Measurements from ENCODE around the gene HOXB2. TPM values are rescaled to one million over a fixed set of nuclear protein-coding genes. Genes with fewer than 3 reads are reported as not detected.
A peak's percentile ranks its signal among the peaks of the same experiment; 100 is the strongest.

HOXB2 gene
- polyA plus RNA-seq, 1 donor = 18.6 TPM

DNA sequence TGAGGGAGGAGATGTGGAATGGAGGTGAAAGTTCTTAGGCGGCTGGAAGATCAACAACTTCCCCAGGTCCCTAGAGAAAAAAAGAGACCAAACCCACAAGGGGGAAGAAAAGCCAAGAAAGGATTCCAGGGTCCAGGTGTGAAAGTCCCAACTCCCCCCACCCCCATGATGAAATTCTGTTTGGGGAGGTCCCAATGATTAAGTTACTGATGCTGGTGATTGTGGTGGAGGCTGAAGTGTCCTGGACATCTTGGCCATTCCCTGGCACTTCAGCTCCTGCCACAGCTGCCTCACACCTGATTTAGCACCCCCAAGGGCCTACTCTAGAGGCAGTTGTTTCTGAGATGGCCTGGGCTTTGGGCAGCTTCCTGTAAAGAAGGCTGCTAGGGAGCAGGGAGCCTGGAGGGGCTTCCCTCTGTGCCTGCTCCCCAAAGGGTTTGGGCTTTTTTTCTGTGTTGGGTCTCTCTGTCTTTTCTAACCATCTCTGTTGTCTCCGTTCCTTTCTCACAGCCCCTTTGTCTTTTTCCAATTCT lies 20.2 kb upstream of the HOXB2 start:
- Histone ChIP-seq H3K27me3 (ENCODE audit: control insufficient read depth, insufficient read depth, low read length) (peaks cover 83% of the 10 kb centered on the region), H3K36me3 (ENCODE audit: control insufficient read depth, insufficient read depth, low read length) (peaks cover 7% of the 10 kb centered on the region), H3K4me3 (ENCODE audit: low read length) (no peak overlapping the region), H3K9me3 (ENCODE audit: control insufficient read depth, low read depth, low read length) (peaks cover 3% of the 10 kb centered on the region), H3K4me1 (ENCODE audit: control insufficient read depth, insufficient read depth, low read length) (peaks cover 30% of the 10 kb centered on the region), H3K27ac (ENCODE audit: low read length) (peak overlapping the region; percentile 54)
- DNase-seq = no peak
- 100% methylated on average over 1 of the region's 2 CpGs for WGBS (ENCODE audit: insufficient coverage, low lambda C conversion rate)

GRCh38 chr17:48564188-48565021 lies 19.5 kb upstream of the HOXB2 start:
- WGBS (ENCODE audit: insufficient coverage, low lambda C conversion rate) = no CpG with 5 or more reads among the region's 73 CpGs
- H3K27me3 ChIP-seq (ENCODE audit: control insufficient read depth, insufficient read depth, low read length) = peaks cover 80% of the 10 kb centered on the region
- peaks cover 34% of the 10 kb centered on the region for H3K4me1 ChIP-seq (ENCODE audit: control insufficient read depth, insufficient read depth, low read length)

GRCh38 chr17:48563867-48564187 lies 18.9 kb upstream of the HOXB2 start:
- Histone ChIP-seq H3K4me3 (ENCODE audit: low read length) (peak overlapping the region; percentile 10), H3K27ac (ENCODE audit: low read length) (peak overlapping the region; percentile 64), H3K27me3 (ENCODE audit: control insufficient read depth, insufficient read depth, low read length) (peaks cover 80% of the 10 kb centered on the region), H3K9me3 (ENCODE audit: control insufficient read depth, low read depth, low read length) (peaks cover 3% of the 10 kb centered on the region), H3K36me3 (ENCODE audit: control insufficient read depth, insufficient read depth, low read length) (peaks cover 7% of the 10 kb centered on the region), H3K4me1 (ENCODE audit: control insufficient read depth, insufficient read depth, low read length) (peaks cover 34% of the 10 kb centered on the region)
- no peak for DNase-seq
- WGBS (ENCODE audit: insufficient coverage, low lambda C conversion rate) = no CpG with 5 or more reads among the region's 10 CpGs

More at GRCh38 chr17:48564188-48565021, 19.5 kb upstream of the HOXB2 start:
- Histone ChIP-seq H3K36me3 (ENCODE audit: control insufficient read depth, insufficient read depth, low read length) (peaks cover 7% of the 10 kb centered on the region), H3K4me3 (ENCODE audit: low read length) (peak overlapping the region; percentile 22), H3K27ac (ENCODE audit: low read length) (peak overlapping the region; percentile 64), H3K9me3 (ENCODE audit: control insufficient read depth, low read depth, low read length) (peaks cover 3% of the 10 kb centered on the region)
- no peak for DNase-seq

GRCh38 chr17:48563385-48563838 lies 18.5 kb upstream of the HOXB2 start:
- no CpG with 5 or more reads among the region's 6 CpGs for WGBS (ENCODE audit: insufficient coverage, low lambda C conversion rate)
- Histone ChIP-seq H3K4me3 (ENCODE audit: low read length) (peak overlapping the region; percentile 10), H3K4me1 (ENCODE audit: control insufficient read depth, insufficient read depth, low read length) (peaks cover 34% of the 10 kb centered on the region), H3K36me3 (ENCODE audit: control insufficient read depth, insufficient read depth, low read length) (peaks cover 7% of the 10 kb centered on the region), H3K27me3 (ENCODE audit: control insufficient read depth, insufficient read depth, low read length) (peaks cover 80% of the 10 kb centered on the region), H3K9me3 (ENCODE audit: control insufficient read depth, low read depth, low read length) (peaks cover 3% of the 10 kb centered on the region), H3K27ac (ENCODE audit: low read length) (peak overlapping the region; percentile 64)
- no peak for DNase-seq

GRCh38 chr17:48562934-48563333 lies 18.0 kb upstream of the HOXB2 start:
- no CpG with 5 or more reads among the region's 5 CpGs for WGBS (ENCODE audit: insufficient coverage, low lambda C conversion rate)
- Histone ChIP-seq H3K36me3 (ENCODE audit: control insufficient read depth, insufficient read depth, low read length) (peaks cover 7% of the 10 kb centered on the region), H3K4me1 (ENCODE audit: control insufficient read depth, insufficient read depth, low read length) (peaks cover 33% of the 10 kb centered on the region), H3K9me3 (ENCODE audit: control insufficient read depth, low read depth, low read length) (peaks cover 3% of the 10 kb centered on the region), H3K27me3 (ENCODE audit: control insufficient read depth, insufficient read depth, low read length) (peaks cover 80% of the 10 kb centered on the region), H3K4me3 (ENCODE audit: low read length) (no peak overlapping the region), H3K27ac (ENCODE audit: low read length) (peak overlapping the region; percentile 64)
- no peak for DNase-seq

GRCh38 chr17:48561884-48562810 lies 17.2 kb upstream of the HOXB2 start:
- peak overlapping the region; percentile 64 for H3K27ac ChIP-seq (ENCODE audit: low read length)
- H3K4me3 ChIP-seq (ENCODE audit: low read length) = no peak overlapping the region
- no peak for DNase-seq
- peaks cover 3% of the 10 kb centered on the region for H3K9me3 ChIP-seq (ENCODE audit: control insufficient read depth, low read depth, low read length)
- H3K27me3 ChIP-seq (ENCODE audit: control insufficient read depth, insufficient read depth, low read length) = peaks cover 80% of the 10 kb centered on the region
- H3K36me3 ChIP-seq (ENCODE audit: control insufficient read depth, insufficient read depth, low read length) = peaks cover 7% of the 10 kb centered on the region
- peaks cover 30% of the 10 kb centered on the region for H3K4me1 ChIP-seq (ENCODE audit: control insufficient read depth, insufficient read depth, low read length)
- 73% methylated on average over 3 of the region's 15 CpGs for WGBS (ENCODE audit: insufficient coverage, low lambda C conversion rate)

- no peak overlapping the region for H3K4me3 ChIP-seq (ENCODE audit: low read length)
- peak overlapping the region; percentile 65 for H3K27ac ChIP-seq (ENCODE audit: low read length)
- WGBS (ENCODE audit: insufficient coverage, low lambda C conversion rate) = 57% methylated on average over 1 of the region's 14 CpGs
- peaks cover 74% of the 10 kb centered on the region for H3K27me3 ChIP-seq (ENCODE audit: control insufficient read depth, insufficient read depth, low read length)
- H3K36me3 ChIP-seq (ENCODE audit: control insufficient read depth, insufficient read depth, low read length) = peaks cover 7% of the 10 kb centered on the region
- no peak for DNase-seq
- H3K9me3 ChIP-seq (ENCODE audit: control insufficient read depth, low read depth, low read length) = peaks cover 3% of the 10 kb centered on the region
- peaks cover 30% of the 10 kb centered on the region for H3K4me1 ChIP-seq (ENCODE audit: control insufficient read depth, insufficient read depth, low read length)
Measured at GRCh38 chr17:48559840-48560817, 15.2 kb upstream of the HOXB2 start.

GRCh38 chr17:48559122-48559839 lies 14.4 kb upstream of the HOXB2 start:
- DNase-seq = no peak
- H3K9me3 ChIP-seq (ENCODE audit: control insufficient read depth, low read depth, low read length) = peaks cover 4% of the 10 kb centered on the region
- WGBS (ENCODE audit: insufficient coverage, low lambda C conversion rate) = no CpG with 5 or more reads among the region's 16 CpGs
- peaks cover 7% of the 10 kb centered on the region for H3K36me3 ChIP-seq (ENCODE audit: control insufficient read depth, insufficient read depth, low read length)
- peaks cover 74% of the 10 kb centered on the region for H3K27me3 ChIP-seq (ENCODE audit: control insufficient read depth, insufficient read depth, low read length)
- peak overlapping the region; percentile 65 for H3K27ac ChIP-seq (ENCODE audit: low read length)
- H3K4me1 ChIP-seq (ENCODE audit: control insufficient read depth, insufficient read depth, low read length) = peaks cover 28% of the 10 kb centered on the region
- no peak overlapping the region for H3K4me3 ChIP-seq (ENCODE audit: low read length)

DNA sequence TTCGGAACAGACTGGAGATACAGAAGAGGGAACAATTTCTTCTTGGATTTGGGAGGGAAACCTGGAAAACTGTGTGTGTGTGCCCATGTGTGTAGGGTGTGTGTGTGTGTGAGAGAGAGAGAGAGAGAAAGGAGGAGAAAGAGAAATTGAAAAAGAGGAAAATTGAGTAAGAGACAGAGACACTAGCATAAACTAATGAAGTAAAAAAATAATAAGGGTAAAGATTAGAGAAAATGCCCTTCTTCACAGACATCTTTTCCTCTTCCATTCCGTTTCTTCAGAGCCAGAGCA lies 13.9 kb upstream of the HOXB2 start:
- 100% methylated on average over 1 of the region's 2 CpGs for WGBS (ENCODE audit: insufficient coverage, low lambda C conversion rate)
- Histone ChIP-seq H3K27ac (ENCODE audit: low read length) (peak overlapping the region; percentile 65), H3K27me3 (ENCODE audit: control insufficient read depth, insufficient read depth, low read length) (peaks cover 76% of the 10 kb centered on the region), H3K4me3 (ENCODE audit: low read length) (no peak overlapping the region), H3K9me3 (ENCODE audit: control insufficient read depth, low read depth, low read length) (peaks cover 4% of the 10 kb centered on the region), H3K4me1 (ENCODE audit: control insufficient read depth, insufficient read depth, low read length) (peaks cover 26% of the 10 kb centered on the region), H3K36me3 (ENCODE audit: control insufficient read depth, insufficient read depth, low read length) (peaks cover 7% of the 10 kb centered on the region)
- no peak for DNase-seq

Measured in large intestine (tissue), 3 donors.